Measurements from ENCODE around the gene KCNC4.

GRCh38 chr1:110163591-110163990, 46.5 kb upstream of the KCNC4 start:
- TF ChIP-seq EZH2 (IDR thresholded peaks at IDR 0.05; ENCODE audit: borderline replicate concordance, low read depth, low read length, poor library complexity, severe bottlenecking) (no peak), CTCF (conservative IDR thresholded peaks at IDR 0.05; ENCODE audit: low read depth, low read length) (no peak)
